Skeletal muscle satellite cell (primary cell): Measurements from ENCODE around the gene MTFR2. TPM values are rescaled to one million over a fixed set of nuclear protein-coding genes. Genes with fewer than 3 reads are reported as not detected.
A peak's percentile ranks its signal among the peaks of the same experiment; 100 is the strongest.

ENCODE experiments used
- H3K27me3 ChIP-seq: 2 replicates; pipeline ENCODE4 v1.7.0; 2013; ENCODE audit warnings: low read length; ENCODE audit not compliant: control insufficient read depth, insufficient read depth
- H3K36me3 ChIP-seq: 2 replicates; pipeline ENCODE4 v1.7.0; 2013; ENCODE audit warnings: mild to moderate bottlenecking, control low read depth, low read length; ENCODE audit not compliant: insufficient read depth
- H3K4me1 ChIP-seq: 2 replicates; pipeline ENCODE4 v1.7.0; 2013; ENCODE audit warnings: low read length; ENCODE audit not compliant: control insufficient read depth, insufficient read depth
- H3K4me2 ChIP-seq: 2 replicates; pipeline ENCODE4 v1.7.0; 2013; ENCODE audit warnings: mild to moderate bottlenecking, low read length
- H3K4me3 ChIP-seq: 2 replicates; pipeline ENCODE4 v1.7.0; 2013; ENCODE audit warnings: low read length
- H3K9ac ChIP-seq: 2 replicates; pipeline ENCODE4 v1.7.0; 2013; ENCODE audit warnings: mild to moderate bottlenecking, low read depth, low read length, moderate library complexity
- H3K9me3 ChIP-seq: replicated peaks from 2 replicates; pipeline ENCODE4 v1.7.0; 2013; ENCODE audit warnings: mild to moderate bottlenecking, control low read depth, low read length
- total RNA-seq: library from RNA; depleted of rRNA; stranded (reverse); fragments of >200 nt; gene quantifications from 2 replicates; pipeline ENCODE4 v1.2.3, GENCODE V29; 2012; rRNA removed

MTFR2 gene
- 2.0 and 4.1 TPM in 2 replicates for total RNA-seq

GRCh38 chr6:136249811-136250685 is at the start of gene MTFR2:
Gene MTFR2, minus strand, starts transcription at chr6:136250311. Its CDS starts 1,212 bp downstream, at chr6:136249099.
- Histone ChIP-seq H3K9ac (peak within 1 kb of the TSS; percentile 73), H3K36me3 (no peaks in the 10 kb centered on the region)

GRCh38 chr6:136294621-136295020 is 44.5 kb upstream of the MTFR2 start:
- Histone ChIP-seq H3K4me2 (no peak overlapping the region), H3K36me3 (no peaks in the 10 kb centered on the region), H3K4me3 (no peak overlapping the region), H3K9me3 (no peaks in the 10 kb centered on the region), H3K9ac (no peak overlapping the region), H3K4me1 (peaks cover 12% of the 10 kb centered on the region), H3K27me3 (no peaks in the 10 kb centered on the region)

More at GRCh38 chr6:136249811-136250685, at the start of gene MTFR2:
- peak within 1 kb of the TSS; percentile 82 for H3K4me3 ChIP-seq
- peaks cover 14% of the 10 kb centered on the region for H3K4me1 ChIP-seq
- H3K9me3 ChIP-seq, result no peaks in the 10 kb centered on the region
- no peaks in the 10 kb centered on the region for H3K27me3 ChIP-seq
- H3K4me2 ChIP-seq, result peak within 1 kb of the TSS; percentile 91

DNA sequence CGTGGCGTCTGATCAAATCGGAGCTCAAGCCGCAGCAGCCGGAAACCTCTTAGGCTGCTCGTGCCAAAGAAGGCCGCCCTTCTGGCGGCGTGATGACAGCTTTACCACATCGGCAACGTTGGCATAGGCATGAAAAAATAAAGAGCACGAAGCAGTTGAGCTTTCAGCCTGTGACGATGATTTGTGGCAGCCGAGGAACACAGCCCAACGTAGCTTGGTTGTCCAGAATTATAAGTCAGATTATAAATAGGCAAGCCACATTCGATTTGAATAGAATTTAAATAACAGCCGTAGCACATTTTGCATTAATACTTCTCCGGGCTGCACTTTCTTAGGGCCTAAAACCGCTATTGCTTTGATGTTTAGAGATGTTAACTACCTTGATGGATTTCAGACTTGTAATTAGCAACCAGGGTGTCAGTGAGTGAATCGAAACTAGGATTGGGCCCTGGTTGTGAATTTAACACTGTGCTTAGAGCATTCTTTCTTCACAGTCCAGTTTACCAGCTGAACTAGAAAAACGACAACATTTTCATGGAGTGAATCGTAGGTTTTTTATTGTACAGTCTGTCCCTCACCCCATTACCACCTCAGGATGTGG is 40.4 kb upstream of the MTFR2 start:
- H3K9me3 ChIP-seq, result no peaks in the 10 kb centered on the region
- H3K27me3 ChIP-seq, result no peaks in the 10 kb centered on the region
- H3K9ac ChIP-seq, result peak overlapping the region; percentile 100
- H3K4me3 ChIP-seq, result peak overlapping the region; percentile 94
- peaks cover 19% of the 10 kb centered on the region for H3K4me1 ChIP-seq
- H3K36me3 ChIP-seq, result peaks cover 5% of the 10 kb centered on the region
- peak overlapping the region; percentile 82 for H3K4me2 ChIP-seq

GRCh38 chr6:136289579-136290409 is 39.7 kb upstream of the MTFR2 start, which contains the start of gene BCLAF1:
Gene BCLAF1, minus strand, starts transcription at chr6:136289846. Its CDS starts 9,980 bp downstream, at chr6:136279866.
- Histone ChIP-seq H3K9ac (peak within 1 kb of the TSS; percentile 100), H3K4me2 (peak within 1 kb of the TSS; percentile 92), H3K4me3 (peak within 1 kb of the TSS; percentile 94), H3K36me3 (peaks cover 5% of the 10 kb centered on the region), H3K4me1 (peaks cover 25% of the 10 kb centered on the region), H3K9me3 (no peaks in the 10 kb centered on the region), H3K27me3 (no peaks in the 10 kb centered on the region)

DNA sequence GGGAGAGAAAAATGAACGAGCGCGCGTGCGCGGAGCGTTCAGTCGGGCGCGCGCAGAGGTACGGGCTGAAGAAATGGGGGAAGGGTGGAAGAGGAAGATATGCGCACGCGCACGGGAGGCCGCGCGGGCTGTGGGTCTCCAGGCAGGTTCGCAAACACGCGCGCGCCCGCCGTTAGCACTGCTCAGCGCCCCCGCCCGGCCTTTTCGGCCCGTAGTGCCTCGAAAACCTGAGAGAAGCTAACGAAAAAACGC is 39.1 kb upstream of the MTFR2 start:
- peak overlapping the region; percentile 92 for H3K4me2 ChIP-seq
- H3K9me3 ChIP-seq, result no peaks in the 10 kb centered on the region
- H3K4me3 ChIP-seq, result peak overlapping the region; percentile 94
- peaks cover 5% of the 10 kb centered on the region for H3K36me3 ChIP-seq
- no peaks in the 10 kb centered on the region for H3K27me3 ChIP-seq
- H3K9ac ChIP-seq, result peak overlapping the region; percentile 100
- H3K4me1 ChIP-seq, result peaks cover 30% of the 10 kb centered on the region

DNA sequence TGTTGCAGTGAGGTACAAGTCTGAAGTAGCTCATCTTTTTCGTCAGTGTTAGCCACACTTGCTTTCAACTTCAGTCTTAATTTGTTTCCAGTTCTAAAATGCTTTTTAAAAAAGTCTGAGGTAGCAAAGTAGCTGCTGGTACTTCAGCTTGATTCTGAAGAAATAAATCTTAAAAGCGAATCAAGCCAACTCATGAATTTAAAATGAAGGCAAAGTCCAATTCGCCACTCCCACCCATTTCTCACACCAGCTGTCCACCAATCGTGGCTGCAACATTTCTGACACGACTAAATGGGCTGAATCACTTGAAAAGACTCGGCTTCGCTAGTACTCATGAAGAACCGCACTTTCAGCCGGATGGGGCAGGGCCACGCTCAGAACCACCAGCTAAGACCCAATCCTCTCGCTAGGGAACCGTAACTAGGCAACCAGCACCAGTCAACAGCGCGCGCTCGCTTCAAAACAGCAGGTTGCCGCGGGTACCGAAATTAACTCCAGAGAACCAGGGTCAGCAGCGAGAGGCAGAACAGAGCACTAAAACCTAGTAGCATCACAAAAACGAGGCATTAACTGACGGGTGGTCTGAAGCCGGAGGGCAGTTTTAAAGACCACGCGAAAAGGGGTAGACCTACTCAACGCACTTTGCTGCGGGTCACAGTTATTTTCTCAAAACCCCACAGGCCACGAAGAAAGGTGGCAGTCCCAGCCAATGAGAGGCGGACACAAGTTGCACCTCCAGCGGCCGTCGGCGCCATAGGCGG is 38.6 kb upstream of the MTFR2 start:
- H3K9me3 ChIP-seq, result no peaks in the 10 kb centered on the region
- peak overlapping the region; percentile 92 for H3K4me2 ChIP-seq
- H3K27me3 ChIP-seq, result no peaks in the 10 kb centered on the region
- H3K4me3 ChIP-seq, result peak overlapping the region; percentile 94
- H3K4me1 ChIP-seq, result peaks cover 33% of the 10 kb centered on the region
- peaks cover 5% of the 10 kb centered on the region for H3K36me3 ChIP-seq
- H3K9ac ChIP-seq, result peak overlapping the region; percentile 100

DNA sequence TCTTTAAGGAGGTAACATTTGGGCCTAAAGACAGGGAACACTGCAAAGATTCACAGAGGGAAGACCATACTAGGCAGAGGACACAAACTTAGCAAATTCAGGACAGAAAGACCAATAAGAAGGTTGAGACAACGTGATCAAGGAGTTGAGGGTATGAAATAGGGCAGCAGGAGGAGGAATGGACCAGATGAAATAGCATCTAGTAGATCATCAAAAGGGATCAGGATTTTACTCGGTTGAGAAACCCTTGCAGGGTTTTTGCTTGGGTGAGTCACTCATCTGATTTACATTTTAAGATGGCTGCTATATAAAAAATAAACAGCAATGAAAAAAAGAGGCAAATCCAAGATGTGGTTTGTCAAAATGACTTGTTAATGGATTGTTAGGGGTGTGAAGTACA is 34.8 kb upstream of the MTFR2 start:
- peaks cover 9% of the 10 kb centered on the region for H3K36me3 ChIP-seq
- H3K4me1 ChIP-seq, result peaks cover 43% of the 10 kb centered on the region
- H3K27me3 ChIP-seq, result no peaks in the 10 kb centered on the region
- H3K4me2 ChIP-seq, result peak overlapping the region; percentile 72
- H3K9me3 ChIP-seq, result no peaks in the 10 kb centered on the region
- no peak overlapping the region for H3K9ac ChIP-seq
- H3K4me3 ChIP-seq, result peak overlapping the region; percentile 34

DNA sequence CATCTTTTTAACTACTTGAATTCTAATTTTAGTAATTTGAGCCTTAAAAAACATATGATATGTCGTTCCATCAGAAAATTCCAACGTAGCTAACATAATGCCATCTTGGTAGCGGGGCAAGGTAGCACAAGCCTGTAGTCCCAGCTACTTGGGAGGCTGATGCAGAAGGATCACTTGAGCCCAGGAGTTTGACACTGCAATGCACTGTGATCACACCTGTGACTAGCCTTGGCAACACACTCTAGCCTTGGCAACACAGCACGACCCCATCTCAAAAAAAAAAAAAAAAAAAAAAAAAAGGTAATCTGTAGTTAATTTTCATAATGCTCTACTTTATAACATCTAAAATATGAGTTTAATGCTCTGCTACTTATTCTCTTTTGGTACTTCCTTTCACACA is 32.8 kb upstream of the MTFR2 start:
- no peak overlapping the region for H3K4me3 ChIP-seq
- no peak overlapping the region for H3K9ac ChIP-seq

DNA sequence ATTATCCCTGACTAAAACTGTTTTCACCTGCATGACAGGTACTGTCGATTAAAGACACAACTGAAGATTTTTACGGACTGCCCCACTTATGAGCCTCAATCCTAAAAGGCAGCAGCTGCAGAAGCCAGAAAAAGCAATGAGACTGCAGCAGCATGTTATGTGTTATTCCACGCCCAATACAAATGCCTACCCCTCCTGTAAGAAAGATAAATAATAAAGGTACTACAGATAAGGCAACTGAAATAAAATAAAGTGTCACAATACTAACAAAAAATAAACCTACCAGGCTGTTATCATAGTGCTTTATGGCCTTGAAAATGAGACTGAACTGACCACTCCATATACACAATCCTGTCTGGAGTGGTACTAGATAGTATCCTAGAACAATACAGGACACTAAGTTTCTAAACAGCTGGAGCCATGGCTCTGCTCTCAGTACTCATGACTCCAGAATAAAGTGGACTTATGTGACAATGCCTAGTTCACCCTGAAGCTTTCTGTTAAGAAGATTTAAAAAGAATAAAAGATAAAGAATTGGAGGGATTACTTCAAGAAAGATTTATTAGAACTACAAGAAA is 30.0 kb upstream of the MTFR2 start:
- no peak overlapping the region for H3K4me2 ChIP-seq
- peaks cover 34% of the 10 kb centered on the region for H3K36me3 ChIP-seq
- H3K9me3 ChIP-seq, result no peaks in the 10 kb centered on the region
- no peak overlapping the region for H3K9ac ChIP-seq
- H3K27me3 ChIP-seq, result no peaks in the 10 kb centered on the region
- no peak overlapping the region for H3K4me3 ChIP-seq
- H3K4me1 ChIP-seq, result peaks cover 34% of the 10 kb centered on the region

More for the DNA sequence above, 32.8 kb upstream of the MTFR2 start:
- Histone ChIP-seq H3K36me3 (peaks cover 17% of the 10 kb centered on the region), H3K4me1 (peaks cover 42% of the 10 kb centered on the region), H3K9me3 (no peaks in the 10 kb centered on the region), H3K4me2 (peak overlapping the region; percentile 30), H3K27me3 (no peaks in the 10 kb centered on the region)

DNA sequence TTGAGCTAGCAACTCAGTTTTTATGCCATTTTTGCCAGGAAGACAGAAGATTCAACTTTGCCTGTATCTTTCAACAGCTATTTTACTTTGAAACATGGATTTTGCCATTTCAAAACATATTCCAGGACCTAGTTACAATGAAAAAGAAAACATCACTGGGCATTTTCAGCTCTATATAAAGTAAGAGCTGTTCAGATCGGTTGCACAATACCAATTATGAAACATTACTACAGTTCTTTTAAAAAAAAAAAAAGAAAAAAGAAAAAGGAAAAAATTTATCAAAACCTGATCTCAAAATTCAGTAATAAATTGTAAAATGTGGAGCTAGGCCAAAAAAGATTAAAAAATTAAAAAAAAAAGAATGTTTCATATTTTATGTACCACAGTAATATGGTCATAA is 24.0 kb upstream of the MTFR2 start:
- H3K9me3 ChIP-seq, result no peaks in the 10 kb centered on the region

More for the DNA sequence above, 24.0 kb upstream of the MTFR2 start:
- Histone ChIP-seq H3K27me3 (no peaks in the 10 kb centered on the region), H3K9ac (no peak overlapping the region), H3K4me1 (no peaks in the 10 kb centered on the region), H3K4me2 (no peak overlapping the region), H3K4me3 (no peak overlapping the region), H3K36me3 (peaks cover 79% of the 10 kb centered on the region)
